GM12874 (cell line): ENCODE measurements around the gene ACP6.
A peak's percentile ranks its signal among the peaks of the same experiment; 100 is the strongest.

Experiments used
- CTCF ChIP-seq: IDR thresholded peaks from 2 replicates; pipeline ENCODE4 v1.5.1; 2011; ENCODE audit warnings: low read depth, mild to moderate bottlenecking, control low read depth, low read length, moderate library complexity; ENCODE audit not compliant: insufficient read depth

Gene ACP6

GRCh38 chr1:147634645-147635044, 35.7 kb downstream of the ACP6 start:
- TF ChIP-seq CTCF: no peak

DNA sequence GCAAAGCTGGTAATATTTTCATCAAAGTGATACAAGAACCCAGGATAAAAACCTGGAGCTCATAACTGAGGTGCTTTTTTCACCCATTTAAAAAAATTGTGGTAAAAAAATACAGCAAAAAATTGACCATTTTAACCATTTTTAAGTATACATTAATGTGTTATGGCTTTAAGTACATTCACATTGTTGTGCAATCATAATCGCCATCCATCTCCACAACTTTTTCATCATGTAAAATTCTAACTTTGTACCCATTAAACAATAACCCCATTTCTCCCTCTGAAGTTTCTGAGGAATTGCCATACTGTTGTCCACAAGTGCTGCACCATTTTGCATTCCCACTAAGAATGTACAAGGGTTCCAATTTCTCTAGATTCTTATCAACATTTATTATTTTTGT, 36.6 kb downstream of the ACP6 start:
- TF ChIP-seq CTCF: no peak

- TF ChIP-seq CTCF: no peak
Measured at GRCh38 chr1:147631839-147632238, 38.5 kb downstream of the ACP6 start.

DNA sequence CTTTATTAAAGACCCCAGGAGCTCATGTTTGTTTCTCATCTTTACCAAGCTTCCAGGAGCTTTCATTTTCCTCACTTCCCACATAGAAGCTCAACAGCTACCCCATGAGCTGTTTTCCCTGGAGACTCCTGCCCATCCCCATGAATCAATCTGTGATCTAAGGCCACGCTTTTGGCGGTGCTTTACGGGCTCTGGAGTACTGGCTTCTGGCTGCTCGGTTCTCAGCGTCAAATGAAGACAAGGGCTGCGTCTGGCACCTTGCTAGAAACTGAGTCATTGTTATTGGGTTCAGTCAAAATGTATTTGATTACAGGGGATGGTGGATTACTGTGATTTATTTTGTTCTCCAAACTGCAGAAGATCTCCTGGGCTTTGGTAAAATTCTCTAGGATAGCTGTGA, 39.9 kb downstream of the ACP6 start:
- no peak for TF ChIP-seq CTCF

DNA sequence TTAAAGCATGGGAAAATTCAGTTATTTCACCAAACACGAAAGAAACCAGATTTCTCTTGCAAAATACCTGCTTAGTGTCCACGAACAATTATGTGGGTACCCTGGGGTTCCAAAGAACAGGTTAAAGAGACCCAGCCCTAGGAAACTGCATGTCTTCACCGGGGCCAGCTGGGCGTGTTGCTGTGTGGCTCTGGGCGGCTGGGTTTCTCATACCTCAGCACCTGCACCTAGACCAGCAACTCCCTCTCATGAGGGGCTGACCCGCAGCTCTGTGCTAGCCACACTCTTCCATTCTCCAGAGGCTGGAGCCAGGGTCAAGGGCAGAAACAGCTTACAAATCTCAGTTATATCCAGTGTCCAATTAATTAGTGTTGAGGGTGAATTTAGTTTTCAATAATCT, 40.3 kb downstream of the ACP6 start:
- TF ChIP-seq CTCF: no peak

- no peak for TF ChIP-seq CTCF
Measured at GRCh38 chr1:147628441-147628840, 41.9 kb downstream of the ACP6 start.

- TF ChIP-seq CTCF: peak; percentile 91
Measured at GRCh38 chr1:147627435-147628110, 42.8 kb downstream of the ACP6 start.
